ENCODE results near the gene ADRB1.

DNA sequence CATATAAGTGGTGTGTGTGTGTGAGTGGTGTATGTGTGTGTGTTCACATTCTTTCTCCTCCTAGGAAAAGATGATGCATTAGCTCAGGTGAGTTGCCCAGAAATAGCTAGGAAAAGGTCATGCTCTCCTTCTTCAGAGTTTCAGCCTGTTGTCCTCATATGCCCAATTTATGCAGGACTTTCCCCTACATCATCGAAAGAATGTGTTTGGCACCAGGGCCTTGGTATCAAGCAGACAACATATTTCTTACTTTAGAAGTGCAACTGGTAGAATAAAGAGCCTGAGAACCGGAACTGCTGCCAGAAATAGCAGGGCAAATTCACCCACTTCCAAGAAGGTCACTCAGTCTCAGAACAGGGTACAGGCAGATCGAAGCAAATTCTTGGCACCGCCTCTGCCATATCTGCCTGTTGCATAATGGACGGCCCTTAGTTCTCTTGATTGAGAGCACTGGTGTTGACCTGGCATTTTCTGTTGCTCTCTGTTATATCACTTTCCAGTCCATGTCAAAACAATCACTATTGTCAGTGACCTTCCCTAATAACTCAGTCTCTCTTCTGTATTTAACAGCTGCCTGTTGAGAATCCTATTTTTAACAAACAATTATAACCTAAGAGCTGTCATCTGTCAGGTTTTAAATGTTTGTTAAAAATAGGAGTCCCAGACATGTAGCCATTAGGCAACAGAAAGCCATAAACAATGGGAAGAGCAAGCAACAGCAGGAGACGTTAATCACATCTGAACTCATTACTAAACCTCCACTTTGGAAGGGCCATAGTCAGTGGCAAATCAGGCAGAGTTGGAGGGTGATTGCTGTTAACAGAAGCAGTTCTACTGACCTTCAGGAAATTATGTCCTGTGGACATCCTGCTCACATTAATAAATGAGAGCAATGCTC lies 20.7 kb downstream of the ADRB1 start:
- TF ChIP-seq, protein P1, sequence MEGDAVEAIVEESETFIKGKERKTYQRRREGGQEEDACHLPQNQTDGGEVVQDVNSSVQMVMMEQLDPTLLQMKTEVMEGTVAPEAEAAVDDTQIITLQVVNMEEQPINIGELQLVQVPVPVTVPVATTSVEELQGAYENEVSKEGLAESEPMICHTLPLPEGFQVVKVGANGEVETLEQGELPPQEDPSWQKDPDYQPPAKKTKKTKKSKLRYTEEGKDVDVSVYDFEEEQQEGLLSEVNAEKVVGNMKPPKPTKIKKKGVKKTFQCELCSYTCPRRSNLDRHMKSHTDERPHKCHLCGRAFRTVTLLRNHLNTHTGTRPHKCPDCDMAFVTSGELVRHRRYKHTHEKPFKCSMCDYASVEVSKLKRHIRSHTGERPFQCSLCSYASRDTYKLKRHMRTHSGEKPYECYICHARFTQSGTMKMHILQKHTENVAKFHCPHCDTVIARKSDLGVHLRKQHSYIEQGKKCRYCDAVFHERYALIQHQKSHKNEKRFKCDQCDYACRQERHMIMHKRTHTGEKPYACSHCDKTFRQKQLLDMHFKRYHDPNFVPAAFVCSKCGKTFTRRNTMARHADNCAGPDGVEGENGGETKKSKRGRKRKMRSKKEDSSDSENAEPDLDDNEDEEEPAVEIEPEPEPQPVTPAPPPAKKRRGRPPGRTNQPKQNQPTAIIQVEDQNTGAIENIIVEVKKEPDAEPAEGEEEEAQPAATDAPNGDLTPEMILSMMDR (IDR thresholded peaks at IDR 0.05): no peak
- TF ChIP-seq POLR2A (IDR thresholded peaks at IDR 0.05): no peak
